Neutrophil (primary cell): Measurements from ENCODE around the gene OR9A2.

Experiments
- H3K27ac ChIP-seq: fragments of 200-600 bp; sonication (generic); 2 replicates; pipeline ENCODE4 v1.5.1; 2016; ENCODE audit warnings: mild to moderate bottlenecking, moderate library complexity
- H3K27me3 ChIP-seq: fragments of 200-600 bp; sonication (generic); 2 replicates; pipeline ENCODE4 v1.6.0; 2016; ENCODE audit warnings: mild to moderate bottlenecking
- H3K36me3 ChIP-seq: fragments of 200-600 bp; sonication (generic); 2 replicates; pipeline ENCODE4 v1.5.1; 2017
- H3K4me1 ChIP-seq, 2 experiments: fragments of 200-600 bp in 1 of 2; sonication (generic) in 1 of 2; 1 replicate in 1 of 2; 2 replicates in 1 of 2; pipeline versions ENCODE4 v1.5.1 to v1.6.1; 2013 to 2016; ENCODE audit warnings: low read depth in 1 of 2, low read length in 1 of 2, mild to moderate bottlenecking in 1 of 2, moderate library complexity in 1 of 2; ENCODE audit not compliant: control insufficient read depth in 1 of 2, insufficient read depth in 1 of 2
- H3K4me3 ChIP-seq, 2 experiments: fragments of 200-600 bp in 1 of 2; sonication (generic) in 1 of 2; 1 replicate in 1 of 2; 2 replicates in 1 of 2; pipeline ENCODE4 v1.5.1; 2013 to 2016; ENCODE audit warnings: low read depth in 1 of 2, low read length in 1 of 2, mild to moderate bottlenecking in 1 of 2, moderate library complexity in 1 of 2
- H3K9me3 ChIP-seq: fragments of 200-600 bp; sonication (generic); 2 replicates; pipeline ENCODE4 v1.5.1; 2016
- CTCF ChIP-seq: fragments of 200-600 bp; sonication (generic); IDR thresholded peaks from 2 replicates; pipeline ENCODE4 v1.5.1; 2016; ENCODE audit warnings: antibody characterized with exemption

OR9A2 gene

GRCh38 chr7:143042159-143042789 lies 15.3 kb upstream of the OR9A2 start:
- TF ChIP-seq CTCF: no peak
- Histone ChIP-seq H3K9me3 (no peaks in the 10 kb centered on the region), H3K4me3 (no peak overlapping the region), H3K27me3 (no peaks in the 10 kb centered on the region), H3K36me3 (no peaks in the 10 kb centered on the region), H3K4me1 (no peaks in the 10 kb centered on the region), H3K27ac (no peak overlapping the region)

- H3K4me1 ChIP-seq: no peaks in the 10 kb centered on the region
- no peak overlapping the region for H3K27ac ChIP-seq
- H3K9me3 ChIP-seq: no peaks in the 10 kb centered on the region
- TF ChIP-seq CTCF: no peak
- no peaks in the 10 kb centered on the region for H3K36me3 ChIP-seq
- no peak overlapping the region for H3K4me3 ChIP-seq
- no peaks in the 10 kb centered on the region for H3K27me3 ChIP-seq
Measured at GRCh38 chr7:143041346-143041745, 14.4 kb upstream of the OR9A2 start.

GRCh38 chr7:143040209-143040715 lies 13.3 kb upstream of the OR9A2 start:
- H3K27ac ChIP-seq: no peak overlapping the region
- no peaks in the 10 kb centered on the region for H3K36me3 ChIP-seq
- H3K4me1 ChIP-seq: no peaks in the 10 kb centered on the region
- H3K9me3 ChIP-seq: no peaks in the 10 kb centered on the region
- H3K27me3 ChIP-seq: no peaks in the 10 kb centered on the region
- H3K4me3 ChIP-seq: no peak overlapping the region
- TF ChIP-seq CTCF: no peak

GRCh38 chr7:143038635-143039034 lies 11.7 kb upstream of the OR9A2 start:
- Histone ChIP-seq H3K27ac (no peak overlapping the region), H3K4me3 (no peak overlapping the region), H3K27me3 (no peaks in the 10 kb centered on the region), H3K36me3 (no peaks in the 10 kb centered on the region), H3K4me1 (no peaks in the 10 kb centered on the region), H3K9me3 (no peaks in the 10 kb centered on the region)
- TF ChIP-seq CTCF: no peak

- H3K27ac ChIP-seq: no peak overlapping the region
- no peaks in the 10 kb centered on the region for H3K27me3 ChIP-seq
- TF ChIP-seq CTCF: no peak
- no peaks in the 10 kb centered on the region for H3K9me3 ChIP-seq
- H3K36me3 ChIP-seq: no peaks in the 10 kb centered on the region
- H3K4me1 ChIP-seq: no peaks in the 10 kb centered on the region
- no peak overlapping the region for H3K4me3 ChIP-seq
Measured at GRCh38 chr7:143027683-143028082, 751 bp upstream of the OR9A2 start.
